PC-9 (cell line): ENCODE data around the gene SMIM17. TPM values are rescaled to one million over a fixed set of nuclear protein-coding genes. Genes with fewer than 3 reads are reported as not detected.

Experiments used
- BruUV-seq: library from RNA; stranded (reverse); fragments of 400-500 nt; replicated peaks from 2 replicates; lab custom pipeline; 2021; lab: Mats Ljungman, UMichigan
- CTCF ChIA-PET: fragments of 300-600 bp; sonication (Branson Sonifier 250); formaldehyde crosslinking; loops from one replicate; lab custom pipeline; 2022; ENCODE audit warnings: antibody characterized with exemption; lab: Charles Lee
- POLR2A ChIA-PET: fragments of 300-600 bp; sonication (Branson Sonifier 250); formaldehyde crosslinking; loops from one replicate; lab custom pipeline; 2022; ENCODE audit warnings: antibody characterized with exemption; ENCODE audit not compliant: unreplicated experiment; lab: Charles Lee
- DNase-seq, 2 experiments: peaks; one replicate each; pipeline versions ENCODE4 v3.0.0 to v3.0.0-alpha.2; 2015 to 2022; ENCODE audit warnings: mixed read lengths in 1 of 2
- H2AFZ ChIP-seq: fragments of 200-600 bp; sonication (generic); 2 replicates; pipeline ENCODE4 v1.8.1; 2017; ENCODE audit warnings: antibody characterized with exemption
- H3F3A ChIP-seq: fragments of 200-600 bp; sonication (generic); 2 replicates; pipeline ENCODE4 v1.8.1; 2017; ENCODE audit warnings: antibody characterized with exemption, mild to moderate bottlenecking, low read depth; ENCODE audit not compliant: insufficient read depth
- H3K27ac ChIP-seq: fragments of 200-600 bp; sonication (generic); 2 replicates; pipeline ENCODE4 v1.6.1; 2016; ENCODE audit warnings: mixed run types
- H3K27me3 ChIP-seq: fragments of 200-600 bp; sonication (generic); 2 replicates; pipeline ENCODE4 v1.6.1; 2016; ENCODE audit warnings: low read depth, mixed run types; ENCODE audit not compliant: insufficient read depth
- H3K36me3 ChIP-seq: fragments of 200-600 bp; sonication (generic); 2 replicates; pipeline ENCODE4 v1.6.1; 2016; ENCODE audit warnings: low read depth, mixed run types
- H3K4me1 ChIP-seq: fragments of 200-600 bp; sonication (generic); replicated peaks from 2 replicates; pipeline ENCODE4 v1.6.1; 2016; ENCODE audit warnings: mixed run types; ENCODE audit not compliant: insufficient read depth
- H3K4me2 ChIP-seq: fragments of 200-600 bp; sonication (generic); 2 replicates; pipeline ENCODE4 v1.6.1; 2017; ENCODE audit warnings: mixed run types
- H3K4me3 ChIP-seq: fragments of 200-600 bp; sonication (generic); 2 replicates; pipeline ENCODE4 v1.6.1; 2016; ENCODE audit warnings: mixed run types
- H3K79me2 ChIP-seq: fragments of 200-600 bp; sonication (generic); 2 replicates; pipeline ENCODE4 v1.6.1; 2017; ENCODE audit warnings: low read depth, mixed run types
- H3K9me2 ChIP-seq: fragments of 200-600 bp; sonication (generic); 2 replicates; pipeline ENCODE4 v1.8.1; 2017; ENCODE audit warnings: mild to moderate bottlenecking; ENCODE audit not compliant: insufficient read depth
- H3K9me3 ChIP-seq: fragments of 200-600 bp; sonication (generic); 2 replicates; pipeline ENCODE4 v1.8.1; 2016; ENCODE audit warnings: low read depth; ENCODE audit not compliant: insufficient read depth
- H4K20me1 ChIP-seq: fragments of 200-600 bp; sonication (generic); 2 replicates; pipeline ENCODE4 v1.8.1; 2017; ENCODE audit not compliant: insufficient read depth
- CTCF ChIP-seq: fragments of 200-600 bp; sonication (generic); conservative IDR thresholded peaks from 2 replicates; pipeline ENCODE4 v1.6.1; 2017; ENCODE audit warnings: mixed run types, antibody characterized with exemption, mild to moderate bottlenecking, moderate library complexity
- EZH2 ChIP-seq: fragments of 200-600 bp; sonication (generic); IDR thresholded peaks from 2 replicates; pipeline ENCODE4 v1.8.0; 2017; ENCODE audit warnings: antibody characterized with exemption, low read depth
- intact Hi-C: fragments of 100-400 bp; cut with micrococcal nuclease; formaldehyde crosslinking; loops from one replicate; pipeline ENCODE4 v1.10.0; 2022; ENCODE audit not compliant: unreplicated experiment
- total RNA-seq: library from RNA; stranded (reverse); gene quantifications from 2 replicates; pipeline ENCODE4 v1.2.3, GENCODE V29; 2021

SMIM17 gene
- total RNA-seq, 1 experiment from 2014 or later: 0.33 TPM

- TF ChIP-seq EZH2 (no peak), CTCF (no peak)
- ChIA-PET POLR2A (no interaction called here), CTCF (no interaction called here)
- BruUV-seq: no TSS peak
- Histone ChIP-seq H3K9me2 (no peaks in the 10 kb centered on the region), H3K4me1 (no peaks in the 10 kb centered on the region), H3K36me3 (peaks cover 39% of the 10 kb centered on the region), H3F3A (no peaks in the 10 kb centered on the region), H3K27me3 (no peaks in the 10 kb centered on the region), H3K4me3 (no peak overlapping the region), H2AFZ (no peak overlapping the region), H3K9me3 (peaks cover 28% of the 10 kb centered on the region), H3K4me2 (no peak overlapping the region), H3K27ac (no peak overlapping the region), H3K79me2 (no peaks in the 10 kb centered on the region; the same call in 1 of the 2 replicates), H4K20me1 (no peaks in the 10 kb centered on the region)
- no peak for DNase-seq
- intact Hi-C loops: no loop called here
These were observed 39.1 kb upstream of the SMIM17 start for GRCh38 chr19:56603829-56604228.

GRCh38 chr19:56608274-56608964 is 34.5 kb upstream of the SMIM17 start:
- no peaks in the 10 kb centered on the region for H3K9me2 ChIP-seq
- H3K4me1 ChIP-seq: no peaks in the 10 kb centered on the region
- H3F3A ChIP-seq: no peaks in the 10 kb centered on the region
- POLR2A ChIA-PET: no interaction called here
- BruUV-seq: no TSS peak
- H3K9me3 ChIP-seq: peaks cover 28% of the 10 kb centered on the region
- no peak overlapping the region for H3K4me3 ChIP-seq
- intact Hi-C loops: no loop called here
- no peaks in the 10 kb centered on the region for H3K27me3 ChIP-seq
- no peak overlapping the region for H3K27ac ChIP-seq
- no peak overlapping the region for H3K4me2 ChIP-seq
- no peak for TF ChIP-seq CTCF
- H2AFZ ChIP-seq: no peak overlapping the region
- no peaks in the 10 kb centered on the region; the same call in 1 of the 2 replicates for H3K79me2 ChIP-seq
- DNase-seq: no peak
- no peaks in the 10 kb centered on the region for H4K20me1 ChIP-seq
- 0 out of 2 replicates have a peak, but pooled peaks cover 10% of the 10 kb centered on the region for H3K36me3 ChIP-seq
- CTCF ChIA-PET: no interaction called here

GRCh38 chr19:56611288-56611687 is 31.7 kb upstream of the SMIM17 start:
- no TSS peak for BruUV-seq
- Histone ChIP-seq H3K27ac (no peak overlapping the region), H2AFZ (no peak overlapping the region), H3K9me2 (no peaks in the 10 kb centered on the region), H3K9me3 (peaks cover 34% of the 10 kb centered on the region), H3K79me2 (no peaks in the 10 kb centered on the region; the same call in 1 of the 2 replicates), H3K36me3 (0 out of 2 replicates have a peak, but pooled peaks cover 7% of the 10 kb centered on the region), H4K20me1 (no peaks in the 10 kb centered on the region), H3F3A (no peaks in the 10 kb centered on the region), H3K4me3 (no peak overlapping the region), H3K27me3 (no peaks in the 10 kb centered on the region), H3K4me1 (no peaks in the 10 kb centered on the region), H3K4me2 (no peak overlapping the region)
- CTCF ChIA-PET: no interaction called here
- POLR2A ChIA-PET: no interaction called here
- TF ChIP-seq CTCF (no peak), EZH2 (no peak)
- no peak for DNase-seq
- intact Hi-C loops: no loop called here
